HepG2 (cell line): Measurements from ENCODE around the gene FUCA1. TPM values are rescaled to one million over a fixed set of nuclear protein-coding genes. Genes with fewer than 3 reads are reported as not detected.

ENCODE experiments used
- ATAC-seq: fragments of 200-7000 bp; cut with Tn5 transposase; 3 replicates; pipeline ENCODE4 v1.9.1; 2020; ENCODE audit warnings: mild to moderate bottlenecking, moderate library complexity
- BruUV-seq: library from RNA; stranded (reverse); fragments of 400-500 nt; replicated peaks from 2 replicates; lab custom pipeline; 2021; lab: Mats Ljungman, UMichigan
- CTCF ChIA-PET: fragments of 300-600 bp; formaldehyde crosslinking; extraction: SDS; loops from one replicate; lab custom pipeline; 2021; ENCODE audit warnings: low total read pairs, inconsistent platforms, low intra/inter-chr PET ratio; lab: Yijun Ruan, JAX
- POLR2A ChIA-PET: fragments of 350-600 bp; sonication (Branson Sonifier 250); formaldehyde crosslinking; loops from one replicate; lab custom pipeline; 2020; ENCODE audit warnings: antibody characterized with exemption, inconsistent platforms; lab: Yijun Ruan, JAX
- DNase-seq: peaks from one replicate; pipeline ENCODE4 v3.0.0-alpha.2; 2015; ENCODE audit warnings: low spot score
- FAIRE-seq: peaks from 3 replicates; lab custom pipeline; 2011; peaks lifted over from hg19 to GRCh38; lab: Jason Lieb, UNC
- H2AFZ ChIP-seq: one replicate; pipeline ENCODE4 v1.6.1; 2011; ENCODE audit warnings: low read length, inconsistent platforms
- H3K27ac ChIP-seq: fragments of 300-600 bp; 3 replicates; pipeline ENCODE4 v1.8.0; 2011; ENCODE audit warnings: mixed run types, mild to moderate bottlenecking, mixed read lengths, low read length, inconsistent platforms; ENCODE audit not compliant: insufficient read depth; ENCODE audit errors: extremely low read length
- H3K27me3 ChIP-seq, 2 experiments: fragments of 200-600 bp in 1 of 2; 2 replicates in 1 of 2; 3 replicates in 1 of 2; pipeline versions ENCODE4 v1.6.0 to v1.8.0; 2011; ENCODE audit warnings: low read length in 2 of 2, mild to moderate bottlenecking in 2 of 2, moderate library complexity in 2 of 2, inconsistent platforms in 1 of 2; ENCODE audit not compliant: insufficient read depth in 2 of 2, control insufficient read depth in 1 of 2
- H3K36me3 ChIP-seq, 2 experiments: fragments of 200-600 bp in 1 of 2; replicated peaks in 1 of 2; 2 replicates in 1 of 2; 3 replicates in 1 of 2; pipeline versions ENCODE4 v1.5.1 to v1.8.0; 2011; ENCODE audit warnings: low read length in 2 of 2, inconsistent platforms in 1 of 2; ENCODE audit not compliant: insufficient read depth in 2 of 2, control insufficient read depth in 1 of 2
- H3K4me1 ChIP-seq: 2 replicates; pipeline ENCODE4 v1.5.1; 2012; ENCODE audit warnings: low read length, inconsistent platforms; ENCODE audit not compliant: insufficient read depth
- H3K4me2 ChIP-seq: 2 replicates; pipeline ENCODE4 v1.6.0; 2011; ENCODE audit warnings: low read depth, low read length, inconsistent platforms
- H3K4me3 ChIP-seq, 3 experiments: fragments of 200-600 bp in 1 of 3; sonication (generic), shearing (Covaris generic) in 1 of 3; replicated peaks in 1 of 3; 2 replicates each; pipeline ENCODE4 v1.5.1; 2011 to 2016; ENCODE audit warnings: low read length in 3 of 3, inconsistent platforms in 2 of 3, low read depth in 2 of 3, mild to moderate bottlenecking in 2 of 3, control low read depth in 1 of 3, mixed read lengths in 1 of 3; ENCODE audit not compliant: insufficient read depth in 1 of 3
- H3K79me2 ChIP-seq: one replicate; pipeline ENCODE4 v1.6.1; 2011; ENCODE audit warnings: low read length, inconsistent platforms; ENCODE audit not compliant: insufficient read depth
- H3K9ac ChIP-seq: 2 replicates; pipeline ENCODE4 v1.6.0; 2011; ENCODE audit warnings: mild to moderate bottlenecking, low read depth, low read length, inconsistent platforms; ENCODE audit not compliant: insufficient read depth
- H3K9me3 ChIP-seq: 2 replicates; pipeline ENCODE4 v1.5.1; 2012; ENCODE audit warnings: mild to moderate bottlenecking, low read length
- H4K20me1 ChIP-seq: 2 replicates; pipeline ENCODE4 v1.6.0; 2011; ENCODE audit warnings: inconsistent platforms, mild to moderate bottlenecking, low read length, moderate library complexity; ENCODE audit not compliant: insufficient read depth
- BRF2 ChIP-seq: sonication (generic); formaldehyde crosslinking; IDR thresholded peaks from 2 replicates; pipeline ENCODE4 v1.8.1; 2022; ENCODE audit warnings: mild to moderate bottlenecking, missing genetic modification reagents
- CREB1 ChIP-seq, 2 experiments: fragments of 450-650 bp in 1 of 2; IDR thresholded peaks; 2 replicates each; pipeline ENCODE4 v1.6.1; 2016 to 2017; ENCODE audit warnings: control low read depth in 1 of 2, mild to moderate bottlenecking in 1 of 2, missing compliant biosample characterization in 1 of 2, missing genetic modification characterization in 1 of 2
- DPF2 ChIP-seq: sonication (generic); formaldehyde crosslinking; IDR thresholded peaks from 2 replicates; pipeline ENCODE4 v1.4.0; 2020; ENCODE audit warnings: mild to moderate bottlenecking, low read depth, missing genetic modification reagents, borderline replicate concordance
- HDAC1 ChIP-seq: sonication (generic); formaldehyde crosslinking; IDR thresholded peaks from 2 replicates; pipeline ENCODE4 v1.5.1; 2020; ENCODE audit warnings: mild to moderate bottlenecking, missing genetic modification reagents
- JDP2 ChIP-seq: sonication (generic); formaldehyde crosslinking; IDR thresholded peaks from 2 replicates; pipeline ENCODE4 v1.8.1; 2022; ENCODE audit warnings: missing genetic modification reagents, borderline replicate concordance
- KIAA2018 ChIP-seq: sonication (generic); formaldehyde crosslinking; IDR thresholded peaks from 2 replicates; pipeline ENCODE4 v1.5.0; 2020; ENCODE audit warnings: mild to moderate bottlenecking, missing genetic modification reagents, borderline replicate concordance
- LBX2 ChIP-seq: sonication (generic); formaldehyde crosslinking; IDR thresholded peaks from 2 replicates; pipeline ENCODE4 v1.5.0; 2020; ENCODE audit warnings: missing genetic modification reagents, mild to moderate bottlenecking, borderline replicate concordance
- MIXL1 ChIP-seq: IDR thresholded peaks from 2 replicates; pipeline ENCODE4 v1.6.1; 2016
- PHF20 ChIP-seq: sonication (generic); formaldehyde crosslinking; IDR thresholded peaks from 2 replicates; pipeline ENCODE4 v1.5.0; 2020; ENCODE audit warnings: mild to moderate bottlenecking, missing genetic modification reagents
- TCF7 ChIP-seq: sonication (generic); IDR thresholded peaks from 2 replicates; pipeline ENCODE4 v1.6.1; 2016; ENCODE audit warnings: antibody characterized with exemption, low read depth
- ZBTB8A ChIP-seq: sonication (generic); formaldehyde crosslinking; IDR thresholded peaks from 2 replicates; pipeline ENCODE4 v1.4.0; 2020; ENCODE audit warnings: mild to moderate bottlenecking, low read depth, missing genetic modification reagents, borderline replicate concordance
- ZFP90 ChIP-seq: sonication (generic); formaldehyde crosslinking; IDR thresholded peaks from 2 replicates; pipeline ENCODE4 v1.8.0; 2022; ENCODE audit warnings: missing genetic modification reagents, mild to moderate bottlenecking, inconsistent platforms, borderline replicate concordance
- ZKSCAN8 ChIP-seq: IDR thresholded peaks from 2 replicates; pipeline ENCODE4 v1.6.1; 2016; ENCODE audit warnings: borderline replicate concordance, missing genetic modification reagents, missing compliant biosample characterization
- ZNF30 ChIP-seq: sonication (generic); formaldehyde crosslinking; IDR thresholded peaks from 2 replicates; pipeline ENCODE4 v1.5.0; 2020; ENCODE audit warnings: mild to moderate bottlenecking, missing genetic modification reagents
- ZNF878 ChIP-seq: sonication (generic); formaldehyde crosslinking; IDR thresholded peaks from 2 replicates; pipeline ENCODE4 v1.8.1; 2023; ENCODE audit warnings: mild to moderate bottlenecking, missing genetic modification reagents, moderate library complexity
- ZSCAN21 ChIP-seq: sonication (generic); formaldehyde crosslinking; IDR thresholded peaks from 2 replicates; pipeline ENCODE4 v1.8.0; 2022; ENCODE audit warnings: mild to moderate bottlenecking, missing genetic modification reagents, moderate library complexity, borderline replicate concordance
- ZSCAN31 ChIP-seq: sonication (generic); formaldehyde crosslinking; IDR thresholded peaks from 2 replicates; pipeline ENCODE4 v1.5.0; 2020; ENCODE audit warnings: low read depth, mild to moderate bottlenecking, missing genetic modification reagents
- WGBS: methylation state at CpG from one replicate; pipeline ENCODE4 v1.1.6; 2017; ENCODE audit warnings: low lambda C conversion rate; 5-methylcytosine and 5-hydroxymethylcytosine counted together
- in situ Hi-C: cut with HindIII; loops from 2 replicates; pipeline ENCODE4 v1.10.0; 2017; ENCODE audit warnings: low pct_unique_long_range_greater_than_20kb; ENCODE audit not compliant: extremely low pct_ligation_motif_present
- intact Hi-C: fragments of 100-400 bp; cut with micrococcal nuclease; formaldehyde crosslinking; loops from one replicate; pipeline ENCODE4 v1.10.0; 2022; ENCODE audit not compliant: unreplicated experiment
- polyA plus RNA-seq, 8 experiments: library from polyadenylated mRNA; depleted of rRNA in 3 of 8; stranded (reverse) in 7 of 8; unstranded in 1 of 8; fragments of >200 nt; fragmentation: Illumina TruSeq in 4 of 8; extraction: Trizol in 4 of 8; gene quantifications; 2 replicates each; pipeline versions ENCODE4 v1.2.1 to v1.2.3, GENCODE V29; 2011 to 2016; ENCODE audit warnings: low read depth in 4 of 8, missing spikeins in 1 of 8, mixed read lengths in 1 of 8; ENCODE audit not compliant: insufficient read depth in 1 of 8
- total RNA-seq, 5 experiments: library from RNA; depleted of rRNA; stranded (reverse); fragments of >200 nt; fragmentation: Illumina TruSeq; extraction: Trizol; gene quantifications; 2 replicates each; pipeline ENCODE4 v1.2.3, GENCODE V29; 2016; ENCODE audit warnings: low read depth in 1 of 5

The FUCA1 gene
- total and polyA plus RNA-seq, 2 of the 13 experiments (the other 11 are each of a cell fraction or from before 2014, with no cell fraction given), result 32.7 to 33.6 TPM

GRCh38 chr1:23875382-23875781 lies 7.3 kb upstream of the FUCA1 start:
- intact Hi-C loops, result no loop called here
- H2AFZ ChIP-seq, result no peak overlapping the region
- no peak overlapping the region for H3K4me2 ChIP-seq
- no TSS peak for BruUV-seq
- H3K36me3 ChIP-seq, result no peaks in the 10 kb centered on the region
- no peaks in the 10 kb centered on the region for H4K20me1 ChIP-seq
- H3K4me1 ChIP-seq, result peaks cover 8% of the 10 kb centered on the region
- WGBS, result 92% methylated on average over 2 of the region's 3 CpGs
- H3K27ac ChIP-seq, result no peak overlapping the region
- DNase-seq (no peak), ATAC-seq (no peak), FAIRE-seq (no peak)
- H3K79me2 ChIP-seq, result no peaks in the 10 kb centered on the region
- in situ Hi-C loops, result no loop called here
- H3K27me3 ChIP-seq, result no peaks in the 10 kb centered on the region; a peak in 2 of 5 replicates
- H3K4me3 ChIP-seq, result no peak overlapping the region
- H3K9ac ChIP-seq, result no peak overlapping the region
- POLR2A ChIA-PET, result no interaction called here
- peaks cover 26% of the 10 kb centered on the region for H3K9me3 ChIP-seq
- CTCF ChIA-PET, result no interaction called here
- TF ChIP-seq KIAA2018, result no peak
- TF ChIP-seq PHF20, result no peak
- no peak for TF ChIP-seq ZBTB8A (CRISPR knock-in tag)
- TF ChIP-seq ZSCAN21 (CRISPR knock-in tag), result no peak
- TF ChIP-seq DPF2 (CRISPR knock-in tag), result no peak
- TF ChIP-seq ZNF30 (CRISPR knock-in tag), result no peak
- no peak for TF ChIP-seq TCF7
- no peak for TF ChIP-seq HDAC1 (CRISPR knock-in tag)
- no peak for TF ChIP-seq MIXL1 (CRISPR knock-in tag)
- no peak for TF ChIP-seq ZSCAN31 (CRISPR knock-in tag)
- no peak for TF ChIP-seq ZNF878
- TF ChIP-seq ZFP90, result no peak
- no peak for TF ChIP-seq LBX2 (CRISPR knock-in tag)
- TF ChIP-seq BRF2, result no peak
- no peak for TF ChIP-seq ZKSCAN8 (CRISPR knock-in tag)
- no peak for TF ChIP-seq JDP2 (CRISPR knock-in tag)
- no peak for TF ChIP-seq CREB1 (IDR thresholded peaks at IDR 0.05)
- TF ChIP-seq CREB1 (CRISPR knock-in tag; IDR thresholded peaks at IDR 0.05), result no peak
